ENCODE results near the gene ANKS1A. TPM values are rescaled to one million over a fixed set of nuclear protein-coding genes. Genes with fewer than 3 reads are reported as not detected.

The ANKS1A gene
- total and polyA plus RNA-seq, 2 experiments from 2014 or later, result 12.1 to 31.9 TPM

- H3F3A ChIP-seq (replicated peaks; ENCODE audit: low read depth), result no peaks in the 10 kb centered on the region
- Mint-ChIP-seq H3K4me3 (no peak overlapping the region), H3K4me1 (no peaks in the 10 kb centered on the region), H3K36me3 (ENCODE audit: low read depth) (no peaks in the 10 kb centered on the region), H3K27ac (no peak overlapping the region), H3K27me3 (ENCODE audit: insufficient read depth, low read depth, poor library complexity) (no peaks in the 10 kb centered on the region), H3K9me3 (no peaks in the 10 kb centered on the region)
- H3K36me3 ChIP-seq (ENCODE audit: insufficient read depth), result no peaks in the 10 kb centered on the region
- no peak overlapping the region for H3K27ac ChIP-seq (ENCODE audit: low read depth)
- no peaks in the 10 kb centered on the region for H3K4me1 ChIP-seq (ENCODE audit: insufficient read depth)
- H4K20me1 ChIP-seq (replicated peaks; ENCODE audit: insufficient read depth), result no peaks in the 10 kb centered on the region
- H3K4me2 ChIP-seq, result no peak overlapping the region
- H3K27me3 ChIP-seq (ENCODE audit: insufficient read depth), result no peaks in the 10 kb centered on the region
- TF ChIP-seq NANOG (IDR thresholded peaks at IDR 0.05; ENCODE audit: borderline replicate concordance) (no peak), STAT1 (IDR thresholded peaks at IDR 0.05; ENCODE audit: unreplicated experiment) (no peak), JUNB (IDR thresholded peaks at IDR 0.05; ENCODE audit: unreplicated experiment) (no peak), EZH2phosphoT487 (IDR thresholded peaks at IDR 0.05; ENCODE audit: unreplicated experiment) (no peak), ZNF114 (CRISPR knock-in tag; IDR thresholded peaks at IDR 0.05) (no peak), ETS1 (IDR thresholded peaks at IDR 0.05) (no peak), ZNF462 (CRISPR knock-in tag; IDR thresholded peaks at IDR 0.05) (no peak), ZNF331 (CRISPR knock-in tag; IDR thresholded peaks at IDR 0.05; ENCODE audit: low read depth) (no peak), CTCF (conservative IDR thresholded peaks at IDR 0.05; ENCODE audit: low read depth in 2 of 2) (no peak), POLR2AphosphoS5 (IDR thresholded peaks at IDR 0.05; ENCODE audit: low read depth) (no peak), EZH2 (IDR thresholded peaks at IDR 0.05; ENCODE audit: low read depth, unreplicated experiment) (no peak), REST (IDR thresholded peaks at IDR 0.05; ENCODE audit: unreplicated experiment) (no peak), CREB1 (CRISPR knock-in tag; IDR thresholded peaks at IDR 0.05; ENCODE audit: low read depth) (no peak)
- no peaks in the 10 kb centered on the region for H3K9me2 ChIP-seq (ENCODE audit: insufficient read depth)
- no peaks in the 10 kb centered on the region for H3K79me2 ChIP-seq (replicated peaks; ENCODE audit: insufficient read depth)
- DNase-seq (ENCODE audit: low spot score) (no peak), ATAC-seq (no peak)
- H2AFZ ChIP-seq, result no peak overlapping the region
- H3K4me3 ChIP-seq, result no peak overlapping the region
These were observed 239.4 kb downstream of the ANKS1A start for GRCh38 chr6:35128496-35128895.

All from GM23338 (cell line).